Retinal pigment epithelial cell (primary cell): ENCODE measurements around the gene BCL2.

Source experiments
- DNase-seq: peaks from one replicate; pipeline ENCODE4 v3.0.0-alpha.2; 2010; ENCODE audit warnings: low read depth
- H3K4me3 ChIP-seq: 2 replicates; pipeline ENCODE4 v1.5.1; 2011; ENCODE audit warnings: mild to moderate bottlenecking, low read length, control low read depth, moderate library complexity
- CTCF ChIP-seq: conservative IDR thresholded peaks from 2 replicates; pipeline ENCODE4 v1.5.1; 2011; ENCODE audit warnings: low read depth, low read length, control low read depth, inconsistent platforms

BCL2 gene

GRCh38 chr18:63198868-63199742 lies 120.5 kb downstream of the BCL2 start:
- DNase-seq: no peak
- TF ChIP-seq CTCF: no peak
- H3K4me3 ChIP-seq: no peak overlapping the region

- no peak for DNase-seq
- no peak overlapping the region for H3K4me3 ChIP-seq
- TF ChIP-seq CTCF: no peak
Observed at GRCh38 chr18:63198098-63198760, 121.3 kb downstream of the BCL2 start.

- H3K4me3 ChIP-seq: no peak overlapping the region
- no peak for TF ChIP-seq CTCF
- no peak for DNase-seq
Observed at GRCh38 chr18:63197246-63197869, 122.2 kb downstream of the BCL2 start.

GRCh38 chr18:63195326-63196159 lies 124.0 kb downstream of the BCL2 start:
- no peak for DNase-seq
- TF ChIP-seq CTCF: no peak
- no peak overlapping the region for H3K4me3 ChIP-seq

GRCh38 chr18:63192885-63193349 lies 126.7 kb downstream of the BCL2 start:
- TF ChIP-seq CTCF: no peak
- DNase-seq: peak; percentile 39
- no peak overlapping the region for H3K4me3 ChIP-seq

GRCh38 chr18:63192126-63192884 lies 127.3 kb downstream of the BCL2 start:
- H3K4me3 ChIP-seq: no peak overlapping the region
- TF ChIP-seq CTCF: no peak
- DNase-seq: no peak
